ENCODE data around the gene NPHP1.

Gene NPHP1

GRCh38 chr2:110146945-110147332, 57.9 kb downstream of the NPHP1 start:
- no peak overlapping the region for H3K27ac ChIP-seq (ENCODE audit: low read depth, low read length)
- no peak overlapping the region for H3K9ac ChIP-seq (ENCODE audit: low read length)
- no peaks in the 10 kb centered on the region for H4K20me1 ChIP-seq (ENCODE audit: low read depth, low read length)
- H3F3A ChIP-seq (ENCODE audit: insufficient read depth) = no peaks in the 10 kb centered on the region
- H3K79me2 ChIP-seq (ENCODE audit: insufficient read depth, low read length) = no peaks in the 10 kb centered on the region
- H3K36me3 ChIP-seq (ENCODE audit: low read length) = no peaks in the 10 kb centered on the region
- H3K9me2 ChIP-seq (replicated peaks; ENCODE audit: insufficient read depth, low read length) = no peaks in the 10 kb centered on the region
- no peak overlapping the region for H3K4me3 ChIP-seq (ENCODE audit: insufficient read depth, low read length, poor library complexity, severe bottlenecking)
- no peaks in the 10 kb centered on the region for H3K27me3 ChIP-seq (ENCODE audit: low read length)
- no peak for TF ChIP-seq CTCF (IDR thresholded peaks at IDR 0.05; ENCODE audit: insufficient read depth, low read length, poor library complexity, severe bottlenecking)
- TF ChIP-seq EZH2phosphoT487 (conservative IDR thresholded peaks at IDR 0.05; ENCODE audit: low read length) = no peak
- H3K4me2 ChIP-seq (ENCODE audit: low read depth, low read length, poor library complexity, severe bottlenecking) = no peak overlapping the region
- H2AFZ ChIP-seq (ENCODE audit: low read depth, low read length, severe bottlenecking) = no peak overlapping the region
- H3K9me3 ChIP-seq (ENCODE audit: insufficient read depth, low read length) = no peaks in the 10 kb centered on the region; the same call in 1 of the 2 replicates

GRCh38 chr2:110146183-110146944, 58.4 kb downstream of the NPHP1 start:
- H3K36me3 ChIP-seq (ENCODE audit: low read length) = no peaks in the 10 kb centered on the region
- TF ChIP-seq EZH2phosphoT487 (conservative IDR thresholded peaks at IDR 0.05; ENCODE audit: low read length) (no peak), CTCF (IDR thresholded peaks at IDR 0.05; ENCODE audit: insufficient read depth, low read length, poor library complexity, severe bottlenecking) (no peak)
- H3K9me3 ChIP-seq (ENCODE audit: insufficient read depth, low read length) = no peaks in the 10 kb centered on the region; the same call in 1 of the 2 replicates
- H3K4me2 ChIP-seq (ENCODE audit: low read depth, low read length, poor library complexity, severe bottlenecking) = no peak overlapping the region
- H2AFZ ChIP-seq (ENCODE audit: low read depth, low read length, severe bottlenecking) = no peak overlapping the region
- H3F3A ChIP-seq (ENCODE audit: insufficient read depth) = no peaks in the 10 kb centered on the region
- no peak overlapping the region for H3K27ac ChIP-seq (ENCODE audit: low read depth, low read length)
- no peaks in the 10 kb centered on the region for H3K79me2 ChIP-seq (ENCODE audit: insufficient read depth, low read length)
- no peak overlapping the region for H3K4me3 ChIP-seq (ENCODE audit: insufficient read depth, low read length, poor library complexity, severe bottlenecking)
- H3K9ac ChIP-seq (ENCODE audit: low read length) = no peak overlapping the region
- no peaks in the 10 kb centered on the region for H4K20me1 ChIP-seq (ENCODE audit: low read depth, low read length)
- H3K27me3 ChIP-seq (ENCODE audit: low read length) = no peaks in the 10 kb centered on the region
- no peaks in the 10 kb centered on the region for H3K9me2 ChIP-seq (replicated peaks; ENCODE audit: insufficient read depth, low read length)

GRCh38 chr2:110143982-110144381, 60.8 kb downstream of the NPHP1 start:
- no peaks in the 10 kb centered on the region for H3K79me2 ChIP-seq (ENCODE audit: insufficient read depth, low read length)
- H3F3A ChIP-seq (ENCODE audit: insufficient read depth) = no peaks in the 10 kb centered on the region
- no peak overlapping the region for H2AFZ ChIP-seq (ENCODE audit: low read depth, low read length, severe bottlenecking)
- no peak overlapping the region for H3K27ac ChIP-seq (ENCODE audit: low read depth, low read length)
- no peaks in the 10 kb centered on the region for H3K36me3 ChIP-seq (ENCODE audit: low read length)
- TF ChIP-seq EZH2phosphoT487 (conservative IDR thresholded peaks at IDR 0.05; ENCODE audit: low read length) = no peak
- TF ChIP-seq CTCF (IDR thresholded peaks at IDR 0.05; ENCODE audit: insufficient read depth, low read length, poor library complexity, severe bottlenecking) = no peak
- H3K4me2 ChIP-seq (ENCODE audit: low read depth, low read length, poor library complexity, severe bottlenecking) = no peak overlapping the region
- no peaks in the 10 kb centered on the region for H3K27me3 ChIP-seq (ENCODE audit: low read length)
- no peaks in the 10 kb centered on the region for H3K9me2 ChIP-seq (replicated peaks; ENCODE audit: insufficient read depth, low read length)
- no peak overlapping the region for H3K9ac ChIP-seq (ENCODE audit: low read length)
- H4K20me1 ChIP-seq (ENCODE audit: low read depth, low read length) = no peaks in the 10 kb centered on the region
- no peaks in the 10 kb centered on the region; the same call in 1 of the 2 replicates for H3K9me3 ChIP-seq (ENCODE audit: insufficient read depth, low read length)
- H3K4me3 ChIP-seq (ENCODE audit: insufficient read depth, low read length, poor library complexity, severe bottlenecking) = no peak overlapping the region
